ENCODE measurements around the gene CS.

The CS gene

GRCh38 chr12:56252649-56253048, 47.5 kb downstream of the CS start:
- no peak overlapping the region for H3K27ac ChIP-seq
- H3K4me2 ChIP-seq: no peak overlapping the region
- H3K4me1 ChIP-seq (ENCODE audit: low read depth, poor library complexity, severe bottlenecking): peaks cover 6% of the 10 kb centered on the region
- H3K4me3 ChIP-seq (IDR thresholded peaks at IDR 0.05; ENCODE audit: insufficient read depth, low read depth, low read length): no peak overlapping the region
- no peaks in the 10 kb centered on the region for H4K20me1 ChIP-seq (ENCODE audit: insufficient read depth)
- H3K36me3 ChIP-seq (ENCODE audit: insufficient read depth): peaks cover 7% of the 10 kb centered on the region; the same call in 1 of the 2 replicates
- H3K9ac ChIP-seq: no peak overlapping the region
- H3K27me3 ChIP-seq (ENCODE audit: insufficient read depth, low read depth): no peaks in the 10 kb centered on the region
- no peak overlapping the region for H2AFZ ChIP-seq (ENCODE audit: low read depth)
- TF ChIP-seq, protein P1, sequence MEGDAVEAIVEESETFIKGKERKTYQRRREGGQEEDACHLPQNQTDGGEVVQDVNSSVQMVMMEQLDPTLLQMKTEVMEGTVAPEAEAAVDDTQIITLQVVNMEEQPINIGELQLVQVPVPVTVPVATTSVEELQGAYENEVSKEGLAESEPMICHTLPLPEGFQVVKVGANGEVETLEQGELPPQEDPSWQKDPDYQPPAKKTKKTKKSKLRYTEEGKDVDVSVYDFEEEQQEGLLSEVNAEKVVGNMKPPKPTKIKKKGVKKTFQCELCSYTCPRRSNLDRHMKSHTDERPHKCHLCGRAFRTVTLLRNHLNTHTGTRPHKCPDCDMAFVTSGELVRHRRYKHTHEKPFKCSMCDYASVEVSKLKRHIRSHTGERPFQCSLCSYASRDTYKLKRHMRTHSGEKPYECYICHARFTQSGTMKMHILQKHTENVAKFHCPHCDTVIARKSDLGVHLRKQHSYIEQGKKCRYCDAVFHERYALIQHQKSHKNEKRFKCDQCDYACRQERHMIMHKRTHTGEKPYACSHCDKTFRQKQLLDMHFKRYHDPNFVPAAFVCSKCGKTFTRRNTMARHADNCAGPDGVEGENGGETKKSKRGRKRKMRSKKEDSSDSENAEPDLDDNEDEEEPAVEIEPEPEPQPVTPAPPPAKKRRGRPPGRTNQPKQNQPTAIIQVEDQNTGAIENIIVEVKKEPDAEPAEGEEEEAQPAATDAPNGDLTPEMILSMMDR (conservative IDR thresholded peaks at IDR 0.05; ENCODE audit: low read depth, low read length): no peak
- peaks cover 12% of the 10 kb centered on the region for H3K79me2 ChIP-seq (ENCODE audit: insufficient read depth, low read depth)

- H3K4me2 ChIP-seq: no peak overlapping the region
- H2AFZ ChIP-seq (ENCODE audit: low read depth): no peak overlapping the region
- no peaks in the 10 kb centered on the region for H3K79me2 ChIP-seq (ENCODE audit: insufficient read depth, low read depth)
- H3K36me3 ChIP-seq (ENCODE audit: insufficient read depth): peaks cover 9% of the 10 kb centered on the region
- H3K27me3 ChIP-seq (ENCODE audit: insufficient read depth, low read depth): no peaks in the 10 kb centered on the region
- no peak overlapping the region for H3K9ac ChIP-seq
- no peak overlapping the region for H3K4me3 ChIP-seq (IDR thresholded peaks at IDR 0.05; ENCODE audit: insufficient read depth, low read depth, low read length)
- peaks cover 10% of the 10 kb centered on the region for H3K4me1 ChIP-seq (ENCODE audit: low read depth, poor library complexity, severe bottlenecking)
- TF ChIP-seq, protein P1 (conservative IDR thresholded peaks at IDR 0.05; ENCODE audit: low read depth, low read length): no peak
- H3K27ac ChIP-seq: no peak overlapping the region
- H4K20me1 ChIP-seq (ENCODE audit: insufficient read depth): no peaks in the 10 kb centered on the region
These were observed 51.4 kb downstream of the CS start for GRCh38 chr12:56248711-56249110.

- Histone ChIP-seq H3K79me2 (ENCODE audit: insufficient read depth, low read depth) (no peaks in the 10 kb centered on the region), H3K27me3 (ENCODE audit: insufficient read depth, low read depth) (no peaks in the 10 kb centered on the region), H3K4me3 (IDR thresholded peaks at IDR 0.05; ENCODE audit: insufficient read depth, low read depth, low read length) (no peak overlapping the region), H3K36me3 (ENCODE audit: insufficient read depth) (peaks cover 9% of the 10 kb centered on the region), H3K27ac (no peak overlapping the region), H3K4me1 (ENCODE audit: low read depth, poor library complexity, severe bottlenecking) (peaks cover 18% of the 10 kb centered on the region), H3K4me2 (no peak overlapping the region), H2AFZ (ENCODE audit: low read depth) (no peak overlapping the region), H3K9ac (no peak overlapping the region), H4K20me1 (ENCODE audit: insufficient read depth) (no peaks in the 10 kb centered on the region)
- TF ChIP-seq, protein P1 (conservative IDR thresholded peaks at IDR 0.05; ENCODE audit: low read depth, low read length): no peak
These were observed 52.2 kb downstream of the CS start for GRCh38 chr12:56247923-56248322.

DNA sequence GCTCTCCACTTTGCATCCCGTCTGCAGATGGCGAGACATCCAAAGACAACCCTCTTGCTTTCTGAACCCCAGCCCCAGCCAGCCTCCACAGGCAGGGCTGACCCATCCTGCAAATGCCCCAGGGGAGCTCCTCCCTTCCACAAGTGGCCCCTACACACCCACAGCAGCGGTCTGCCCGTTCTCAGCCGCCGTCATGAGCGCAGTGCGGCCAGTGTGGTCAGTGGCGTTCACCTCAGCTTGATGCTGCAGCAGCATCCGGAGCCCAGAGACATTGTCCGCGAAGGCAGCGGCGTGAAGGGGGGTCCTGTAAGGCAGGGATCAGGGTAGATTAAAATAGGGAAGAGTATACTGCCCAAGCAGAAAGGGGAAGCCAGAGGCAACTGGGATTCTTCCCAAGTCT, 55.6 kb downstream of the CS start:
- Histone ChIP-seq H3K4me3 (IDR thresholded peaks at IDR 0.05; ENCODE audit: insufficient read depth, low read depth, low read length) (no peak overlapping the region), H3K27ac (no peak overlapping the region), H2AFZ (ENCODE audit: low read depth) (no peak overlapping the region), H3K9ac (no peak overlapping the region), H3K4me1 (ENCODE audit: low read depth, poor library complexity, severe bottlenecking) (peaks cover 27% of the 10 kb centered on the region), H4K20me1 (ENCODE audit: insufficient read depth) (no peaks in the 10 kb centered on the region), H3K4me2 (no peak overlapping the region), H3K27me3 (ENCODE audit: insufficient read depth, low read depth) (no peaks in the 10 kb centered on the region), H3K79me2 (ENCODE audit: insufficient read depth, low read depth) (no peaks in the 10 kb centered on the region), H3K36me3 (ENCODE audit: insufficient read depth) (peaks cover 9% of the 10 kb centered on the region)
- TF ChIP-seq, protein P1 (conservative IDR thresholded peaks at IDR 0.05; ENCODE audit: low read depth, low read length): no peak

Measured in KMS-11 (cell line).